ENCODE results near the gene PCDHGB7.
"Not testable (repeated sequence)": the region's sequence is repeated elsewhere in the genome, so short reads cannot be mapped to it uniquely, and the experiment has no call there.

The PCDHGB7 gene

GRCh38 chr5:141388661-141389060 lies 28.8 kb upstream of the PCDHGB7 start:
- TF ChIP-seq ZNF274 (IDR thresholded peaks at IDR 0.05; ENCODE audit: low read depth, low read length): no peak
- H3K4me3 ChIP-seq (ENCODE audit: low read length): no peak overlapping the region; the same call in 1 of the 2 replicates

- TF ChIP-seq ZNF274 (IDR thresholded peaks at IDR 0.05; ENCODE audit: low read depth, low read length): no peak
- no peak overlapping the region for H3K4me3 ChIP-seq (ENCODE audit: low read length)
Measured at GRCh38 chr5:141389153-141390042, 28.1 kb upstream of the PCDHGB7 start.

GRCh38 chr5:141392429-141393198 lies 24.9 kb upstream of the PCDHGB7 start, which contains the start of gene PCDHGA8:
Gene PCDHGA8, plus strand, starts transcription at chr5:141392633. Its CDS starts 181 bp downstream, at chr5:141392814.
- no peak within 1 kb of the TSS; the same call in 1 of the 2 replicates for H3K4me3 ChIP-seq (ENCODE audit: low read length)
- no peak for TF ChIP-seq ZNF274 (IDR thresholded peaks at IDR 0.05; ENCODE audit: low read depth, low read length)

- H3K4me3 ChIP-seq (ENCODE audit: low read length): no peak overlapping the region
- TF ChIP-seq ZNF274 (IDR thresholded peaks at IDR 0.05; ENCODE audit: low read depth, low read length): no peak
Measured at GRCh38 chr5:141393267-141393666, 24.2 kb upstream of the PCDHGB7 start.

- not testable (repeated sequence) for H3K4me3 ChIP-seq (ENCODE audit: low read length)
Measured at GRCh38 chr5:141394401-141395187, 22.9 kb upstream of the PCDHGB7 start.

- H3K4me3 ChIP-seq (ENCODE audit: low read length): peak within 1 kb of the TSS; percentile 19; the same call in 1 of the 2 replicates
Measured at GRCh38 chr5:141397756-141398551, 19.5 kb upstream of the PCDHGB7 start, which contains the start of gene PCDHGB5. Gene PCDHGB5, plus strand, starts transcription at chr5:141397947. Its CDS starts 181 bp downstream, at chr5:141398128.

- no peak for TF ChIP-seq ZNF274 (IDR thresholded peaks at IDR 0.05; ENCODE audit: low read depth, low read length)
- H3K4me3 ChIP-seq (ENCODE audit: low read length): no peak overlapping the region
Measured at GRCh38 chr5:141398608-141399007, 18.9 kb upstream of the PCDHGB7 start.

- no peak for TF ChIP-seq ZNF274 (IDR thresholded peaks at IDR 0.05; ENCODE audit: low read depth, low read length)
- no peak overlapping the region for H3K4me3 ChIP-seq (ENCODE audit: low read length)
Measured at GRCh38 chr5:141399555-141400258, 17.8 kb upstream of the PCDHGB7 start.

- no peak for TF ChIP-seq ZNF274 (IDR thresholded peaks at IDR 0.05; ENCODE audit: low read depth, low read length)
- H3K4me3 ChIP-seq (ENCODE audit: low read length): no peak within 1 kb of the TSS; the same call in 1 of the 2 replicates
Measured at GRCh38 chr5:141402553-141403243, 14.8 kb upstream of the PCDHGB7 start, which contains the start of gene PCDHGA9. Gene PCDHGA9, plus strand, starts transcription at chr5:141402778. Its CDS starts 175 bp downstream, at chr5:141402953.

- no peak overlapping the region for H3K4me3 ChIP-seq (ENCODE audit: low read length)
- no peak for TF ChIP-seq ZNF274 (IDR thresholded peaks at IDR 0.05; ENCODE audit: low read depth, low read length)
Measured at GRCh38 chr5:141403387-141403786, 14.1 kb upstream of the PCDHGB7 start.

GRCh38 chr5:141407790-141408505 lies 9.5 kb upstream of the PCDHGB7 start, which contains the start of gene PCDHGB6:
Gene PCDHGB6, plus strand, starts transcription at chr5:141408021. Its CDS starts 182 bp downstream, at chr5:141408203.
- H3K4me3 ChIP-seq (ENCODE audit: low read length): peak within 1 kb of the TSS; percentile 33; the same call in 1 of the 2 replicates

Measured in GM08714 (cell line).